MM.1S (cell line): Measurements from ENCODE around the gene MYO16.

Source experiments
- DNase-seq: peaks from one replicate; pipeline ENCODE4 v3.0.0-alpha.2; 2015
- H2AFZ ChIP-seq: fragments of 300-600 bp; sonication (generic); 2 replicates; pipeline ENCODE4 v1.6.0; 2016; ENCODE audit warnings: antibody characterized with exemption, low read length
- H3F3A ChIP-seq: fragments of 300-600 bp; sonication (generic); 2 replicates; pipeline ENCODE4 v1.6.1; 2016; ENCODE audit warnings: mild to moderate bottlenecking, antibody characterized with exemption, low read length, moderate library complexity, mixed read lengths; ENCODE audit not compliant: insufficient read depth
- H3K27ac ChIP-seq: fragments of 300-600 bp; sonication (generic); 2 replicates; pipeline ENCODE4 v1.5.1; 2016; ENCODE audit warnings: mild to moderate bottlenecking, low read length
- H3K27me3 ChIP-seq: fragments of 300-600 bp; sonication (generic); replicated peaks from 2 replicates; pipeline ENCODE4 v1.6.0; 2016; ENCODE audit warnings: low read length; ENCODE audit not compliant: insufficient read depth
- H3K36me3 ChIP-seq: fragments of 300-600 bp; sonication (generic); replicated peaks from 2 replicates; pipeline ENCODE4 v1.6.1; 2016; ENCODE audit warnings: mild to moderate bottlenecking, low read length, mixed read lengths; ENCODE audit not compliant: insufficient read depth
- H3K4me1 ChIP-seq: fragments of 300-600 bp; sonication (generic); 2 replicates; pipeline ENCODE4 v1.6.1; 2016; ENCODE audit warnings: low read length, mixed read lengths
- H3K4me2 ChIP-seq: fragments of 300-600 bp; sonication (generic); 2 replicates; pipeline ENCODE4 v1.6.0; 2016; ENCODE audit warnings: low read depth, low read length
- H3K4me3 ChIP-seq: fragments of 300-600 bp; sonication (generic); 2 replicates; pipeline ENCODE4 v1.5.1; 2016; ENCODE audit warnings: low read length, mixed read lengths
- H3K79me2 ChIP-seq: fragments of 300-600 bp; sonication (generic); 2 replicates; pipeline ENCODE4 v1.6.1; 2016; ENCODE audit warnings: mixed run types, low read length, mixed read lengths
- H3K9ac ChIP-seq: fragments of 300-600 bp; sonication (generic); 2 replicates; pipeline ENCODE4 v1.6.1; 2016; ENCODE audit warnings: low read length, mixed read lengths
- H3K9me2 ChIP-seq: fragments of 300-600 bp; sonication (generic); replicated peaks from 2 replicates; pipeline ENCODE4 v1.6.1; 2016; ENCODE audit warnings: mild to moderate bottlenecking, low read length, mixed read lengths; ENCODE audit not compliant: insufficient read depth
- H3K9me3 ChIP-seq: fragments of 300-600 bp; sonication (generic); replicated peaks from 2 replicates; pipeline ENCODE4 v1.6.1; 2016; ENCODE audit warnings: mild to moderate bottlenecking, low read length, mixed read lengths; ENCODE audit not compliant: insufficient read depth
- H4K20me1 ChIP-seq: fragments of 300-600 bp; sonication (generic); 2 replicates; pipeline ENCODE4 v1.6.1; 2016; ENCODE audit warnings: mild to moderate bottlenecking, low read length, moderate library complexity, mixed read lengths; ENCODE audit not compliant: insufficient read depth
- CTCF ChIP-seq: fragments of 300-600 bp; sonication (generic); IDR thresholded peaks from 2 replicates; pipeline ENCODE4 v1.5.1; 2016; ENCODE audit warnings: antibody characterized with exemption, low read length, mixed read lengths
- EZH2 ChIP-seq: fragments of 300-600 bp; sonication (generic); optimal IDR thresholded peaks from 2 replicates; pipeline ENCODE3; 2017; ENCODE audit warnings: low read depth, mild to moderate bottlenecking, antibody characterized with exemption, low read length, mixed read lengths
- EZH2phosphoT487 ChIP-seq: fragments of 300-600 bp; sonication (generic); IDR thresholded peaks from 2 replicates; pipeline ENCODE4 v1.6.1; 2018; ENCODE audit warnings: antibody characterized with exemption, low read length

Gene MYO16

GRCh38 chr13:108933061-108933460 lies 303.6 kb downstream of the MYO16 start:
- no peaks in the 10 kb centered on the region for H3K36me3 ChIP-seq

GRCh38 chr13:108938155-108938554 lies 308.7 kb downstream of the MYO16 start:
- Histone ChIP-seq H3K4me1 (no peaks in the 10 kb centered on the region), H3K9me2 (no peaks in the 10 kb centered on the region), H3K4me2 (no peak overlapping the region), H2AFZ (no peak overlapping the region), H4K20me1 (no peaks in the 10 kb centered on the region), H3F3A (no peaks in the 10 kb centered on the region), H3K79me2 (no peaks in the 10 kb centered on the region), H3K4me3 (no peak overlapping the region), H3K36me3 (no peaks in the 10 kb centered on the region), H3K9me3 (no peaks in the 10 kb centered on the region), H3K9ac (no peak overlapping the region), H3K27ac (no peak overlapping the region), H3K27me3 (no peaks in the 10 kb centered on the region)
- TF ChIP-seq CTCF (no peak), EZH2phosphoT487 (no peak), EZH2 (no peak)
- DNase-seq = no peak

More at GRCh38 chr13:108933061-108933460, 303.6 kb downstream of the MYO16 start:
- Histone ChIP-seq H3K27me3 (no peaks in the 10 kb centered on the region), H3K4me1 (no peaks in the 10 kb centered on the region), H3K9me3 (0 out of 2 replicates have a peak, but pooled peaks cover 3% of the 10 kb centered on the region), H2AFZ (no peak overlapping the region), H3F3A (no peaks in the 10 kb centered on the region), H3K79me2 (no peaks in the 10 kb centered on the region), H3K4me3 (no peak overlapping the region), H3K4me2 (no peak overlapping the region), H3K27ac (no peak overlapping the region), H3K9me2 (no peaks in the 10 kb centered on the region), H4K20me1 (no peaks in the 10 kb centered on the region), H3K9ac (no peak overlapping the region)
- DNase-seq = no peak
- no peak for TF ChIP-seq EZH2
- no peak for TF ChIP-seq EZH2phosphoT487
- TF ChIP-seq CTCF = no peak

GRCh38 chr13:108940121-108940520 lies 310.7 kb downstream of the MYO16 start:
- H3K9me3 ChIP-seq = no peaks in the 10 kb centered on the region
- H3K4me2 ChIP-seq = no peak overlapping the region
- H3K79me2 ChIP-seq = no peaks in the 10 kb centered on the region
- H4K20me1 ChIP-seq = no peaks in the 10 kb centered on the region
- no peaks in the 10 kb centered on the region for H3K27me3 ChIP-seq
- no peak overlapping the region for H3K4me3 ChIP-seq
- TF ChIP-seq CTCF (no peak), EZH2 (no peak), EZH2phosphoT487 (no peak)
- H3K9ac ChIP-seq = no peak overlapping the region
- no peak overlapping the region for H2AFZ ChIP-seq
- H3K9me2 ChIP-seq = no peaks in the 10 kb centered on the region
- no peak for DNase-seq
- no peak overlapping the region for H3K27ac ChIP-seq
- H3F3A ChIP-seq = no peaks in the 10 kb centered on the region
- no peaks in the 10 kb centered on the region for H3K4me1 ChIP-seq
- H3K36me3 ChIP-seq = no peaks in the 10 kb centered on the region
